Upper lobe of right lung (tissue), 1 donor: ENCODE results near the gene FNIP2. TPM values are rescaled to one million over a fixed set of nuclear protein-coding genes. Genes with fewer than 3 reads are reported as not detected.

Source experiments
- ATAC-seq: fragments of 200-7000 bp; cut with Tn5 transposase; one replicate; pipeline ENCODE4 v1.9.1; 2020; ENCODE audit warnings: mild to moderate bottlenecking, moderate library complexity
- DNase-seq: peaks from one replicate; pipeline ENCODE4 v3.0.0-alpha.2; 2020
- H3K27ac ChIP-seq: fragments of 200-600 bp; one replicate; pipeline ENCODE4 v1.8.0; 2022
- H3K27me3 ChIP-seq: fragments of 200-600 bp; one replicate; pipeline ENCODE4 v1.8.0; 2022; ENCODE audit warnings: mild to moderate bottlenecking
- H3K36me3 ChIP-seq: fragments of 200-600 bp; one replicate; pipeline ENCODE4 v1.8.0; 2022
- H3K4me1 ChIP-seq: fragments of 200-600 bp; one replicate; pipeline ENCODE4 v1.8.0; 2022
- H3K4me3 ChIP-seq: fragments of 200-600 bp; one replicate; pipeline ENCODE4 v1.8.0; 2022; ENCODE audit warnings: mild to moderate bottlenecking
- H3K9me3 ChIP-seq: fragments of 200-600 bp; one replicate; pipeline ENCODE4 v1.8.0; 2022
- CTCF ChIP-seq: fragments of 200-600 bp; IDR thresholded peaks from one replicate; pipeline ENCODE4 v1.8.0; 2022; ENCODE audit warnings: antibody characterized with exemption
- intact Hi-C: fragments of 100-400 bp; cut with DNase I; formaldehyde crosslinking; loops from one replicate; pipeline ENCODE4 v1.11.0; 2022
- total RNA-seq: library from RNA; stranded (reverse); fragmentation: NEBNext Ultra II Directional; extraction: Animal tissue kit (Norgen Biotek cat#: 25700); gene quantifications from one replicate; pipeline ENCODE4 v1.2.1, GENCODE V29; 2021
- donor health status: DM: no; HTN: yes; CAD: no; lungs with severe emphysema.

FNIP2 gene
- total RNA-seq, 1 donor from 2014 or later, result 98.4 TPM

- Histone ChIP-seq H3K27me3 (no peaks in the 10 kb centered on the region), H3K27ac (no peak overlapping the region), H3K4me1 (no peaks in the 10 kb centered on the region), H3K36me3 (peaks cover 75% of the 10 kb centered on the region), H3K4me3 (no peak overlapping the region), H3K9me3 (no peaks in the 10 kb centered on the region)
- DNase-seq (no peak), ATAC-seq (no peak)
- intact Hi-C loops, result no loop called here
- no peak for TF ChIP-seq CTCF
Measured at GRCh38 chr4:158869001-158869400, 100.2 kb downstream of the FNIP2 start.

- no peak for TF ChIP-seq CTCF
- ATAC-seq, result no peak
- intact Hi-C loops, result no loop called here
- DNase-seq, result no peak
- no peak overlapping the region for H3K4me3 ChIP-seq
- no peak overlapping the region for H3K27ac ChIP-seq
- no peaks in the 10 kb centered on the region for H3K4me1 ChIP-seq
- H3K36me3 ChIP-seq, result peaks cover 73% of the 10 kb centered on the region
- no peaks in the 10 kb centered on the region for H3K9me3 ChIP-seq
- H3K27me3 ChIP-seq, result no peaks in the 10 kb centered on the region
Measured at GRCh38 chr4:158869761-158870160, 100.9 kb downstream of the FNIP2 start.

- Histone ChIP-seq H3K27ac (no peak overlapping the region), H3K4me1 (no peaks in the 10 kb centered on the region), H3K9me3 (no peaks in the 10 kb centered on the region), H3K4me3 (no peak overlapping the region), H3K27me3 (no peaks in the 10 kb centered on the region), H3K36me3 (peaks cover 71% of the 10 kb centered on the region)
- ATAC-seq (peak; percentile 14), DNase-seq (no peak)
- no peak for TF ChIP-seq CTCF
- intact Hi-C loops, result no loop called here
Measured at GRCh38 chr4:158870282-158870625, 101.4 kb downstream of the FNIP2 start.

- Histone ChIP-seq H3K4me1 (no peaks in the 10 kb centered on the region), H3K27me3 (no peaks in the 10 kb centered on the region), H3K27ac (no peak overlapping the region), H3K4me3 (no peak overlapping the region), H3K36me3 (peaks cover 71% of the 10 kb centered on the region), H3K9me3 (no peaks in the 10 kb centered on the region)
- intact Hi-C loops, result no loop called here
- ATAC-seq (peak; percentile 12), DNase-seq (no peak)
- no peak for TF ChIP-seq CTCF
Measured at GRCh38 chr4:158870626-158871334, 102.0 kb downstream of the FNIP2 start.

- intact Hi-C loops, result no loop called here
- no peak overlapping the region for H3K27ac ChIP-seq
- no peak overlapping the region for H3K4me3 ChIP-seq
- no peaks in the 10 kb centered on the region for H3K4me1 ChIP-seq
- no peaks in the 10 kb centered on the region for H3K27me3 ChIP-seq
- peaks cover 72% of the 10 kb centered on the region for H3K36me3 ChIP-seq
- ATAC-seq, result no peak
- no peak for TF ChIP-seq CTCF
- no peaks in the 10 kb centered on the region for H3K9me3 ChIP-seq
- no peak for DNase-seq
Measured at GRCh38 chr4:158871335-158871724, 102.5 kb downstream of the FNIP2 start.
